Measurements from ENCODE around the gene NIPBL. TPM values are rescaled to one million over a fixed set of nuclear protein-coding genes. Genes with fewer than 3 reads are reported as not detected.

Gene NIPBL
- total and polyA plus RNA-seq, 10 of the 15 experiments (the other 5 are each of a cell fraction or from before 2014, with no cell fraction given) = 10.4 to 50.4 (median 20.2) TPM

- Histone ChIP-seq H3K9me3 (replicated peaks; ENCODE audit: control insufficient read depth, insufficient read depth, low read length) (no peaks in the 10 kb centered on the region), H3K4me3 (no peak overlapping the region), H3K27me3 (replicated peaks in 1 of 2; ENCODE audit: control insufficient read depth in 2 of 2, insufficient read depth in 2 of 2, low read length in 1 of 2) (no peaks in the 10 kb centered on the region), H3K9ac (ENCODE audit: control insufficient read depth, insufficient read depth, low read length) (no peak overlapping the region), H3K4me1 (ENCODE audit: control insufficient read depth, insufficient read depth, low read length) (no peaks in the 10 kb centered on the region), H3K4me2 (ENCODE audit: control insufficient read depth, insufficient read depth) (no peak overlapping the region), H3K27ac (ENCODE audit: control insufficient read depth, insufficient read depth) (no peak overlapping the region), H3K79me2 (ENCODE audit: control insufficient read depth, insufficient read depth, low read length) (no peaks in the 10 kb centered on the region), H4K20me1 (ENCODE audit: control insufficient read depth, insufficient read depth) (no peaks in the 10 kb centered on the region), H3K36me3 (ENCODE audit: control insufficient read depth in 2 of 2, insufficient read depth in 2 of 2, low read length in 1 of 2) (no peaks in the 10 kb centered on the region), H2AFZ (ENCODE audit: control insufficient read depth, low read depth, low read length) (no peak overlapping the region)
- FAIRE-seq (no peak), DNase-seq (ENCODE audit: low read depth, low spot score) (no peak), ATAC-seq (no peak)
- ChIA-PET POLR2A (no interaction called here), CTCF (interaction anchor here (0.6 kb wide), 1 partner anchor 59 kb away, joined by 4 read pairs; no protein-coding TSS in a partner anchor), SMC1A (ENCODE audit: uncharacterized antibody, unreplicated experiment) (no interaction called here), RAD21 (ENCODE audit: unreplicated experiment) (no interaction called here)
- intact Hi-C loops (cut with micrococcal nuclease; ENCODE audit: unreplicated experiment) (no loop called here), in situ Hi-C loops (cut with MboI) (no loop called here)
- BruUV-seq (replicated peaks) = no TSS peak
- no peak for TF ChIP-seq NKRF (conservative IDR thresholded peaks at IDR 0.05)
- no peak for TF ChIP-seq USF1 (IDR thresholded peaks at IDR 0.05; ENCODE audit: borderline replicate concordance, extremely low read length, insufficient read depth, low read depth, low read length)
- TF ChIP-seq MTA3 (IDR thresholded peaks at IDR 0.05; ENCODE audit: borderline replicate concordance, low read length) = no peak
- no peak for TF ChIP-seq RB1 (IDR thresholded peaks at IDR 0.05; ENCODE audit: borderline replicate concordance)
- no peak for TF ChIP-seq NFYB (IDR thresholded peaks at IDR 0.05; ENCODE audit: insufficient read depth, low read depth, low read length)
- no peak for TF ChIP-seq LARP7 (IDR thresholded peaks at IDR 0.05)
- TF ChIP-seq WRNIP1 (IDR thresholded peaks at IDR 0.05; ENCODE audit: borderline replicate concordance, low read depth, low read length) = no peak
- TF ChIP-seq TCF12 (IDR thresholded peaks at IDR 0.05; ENCODE audit: low read depth, low read length) = no peak
- no peak for TF ChIP-seq STAT3 (IDR thresholded peaks at IDR 0.05; ENCODE audit: low read depth, low read length)
- TF ChIP-seq YBX1 (IDR thresholded peaks at IDR 0.05) = no peak
- no peak for TF ChIP-seq ESRRA (IDR thresholded peaks at IDR 0.05; ENCODE audit: low read length)
- no peak for TF ChIP-seq FOXK2 (IDR thresholded peaks at IDR 0.05)
- no peak for TF ChIP-seq PAX8 (IDR thresholded peaks at IDR 0.05)
- WGBS (ENCODE audit: insufficient coverage, insufficient replicate concordance, low lambda C conversion rate, missing lambda C conversion rate) = 85% methylated on average over 1 of the region's 1 CpG
These were observed 14.7 kb upstream of the NIPBL start for GRCh38 chr5:36861871-36862270.
